GM12878 (cell line): ENCODE data around the gene SMURF1. TPM values are rescaled to one million over a fixed set of nuclear protein-coding genes. Genes with fewer than 3 reads are reported as not detected.

Experiments used
- ATAC-seq: fragments of 200-7000 bp; cut with Tn5 transposase; 3 replicates; pipeline ENCODE4 v1.9.1; 2020; ENCODE audit warnings: mild to moderate bottlenecking, moderate library complexity
- BruUV-seq: library from RNA; stranded (reverse); fragments of 400-500 nt; replicated peaks from 2 replicates; lab custom pipeline; 2021; lab: Mats Ljungman, UMichigan
- CTCF ChIA-PET: fragments of 300-600 bp; sonication (Branson Sonifier 250); formaldehyde crosslinking; extraction: SDS; loops from one replicate; lab custom pipeline; 2021; ENCODE audit warnings: inconsistent platforms; lab: Yijun Ruan, JAX
- POLR2A ChIA-PET: fragments of 350-600 bp; formaldehyde crosslinking; extraction: SDS; loops from one replicate; lab custom pipeline; 2021; ENCODE audit warnings: inconsistent platforms; lab: Charles Lee
- RAD21 ChIA-PET: fragments of 300-600 bp; sonication (Branson Sonifier 250); formaldehyde crosslinking; loops from one replicate; lab custom pipeline; 2023; ENCODE audit warnings: antibody characterized with exemption; ENCODE audit not compliant: unreplicated experiment; lab: Charles Lee
- SMC1A ChIA-PET: fragments of 300-600 bp; sonication (Branson Sonifier 250); formaldehyde crosslinking; loops from one replicate; lab custom pipeline; 2023; ENCODE audit not compliant: unreplicated experiment, uncharacterized antibody; lab: Charles Lee
- DNase-seq: peaks from one replicate; pipeline ENCODE4 v3.0.0-alpha.2; 2011; ENCODE audit warnings: low read depth, low spot score
- FAIRE-seq: peaks from 3 replicates; lab custom pipeline; 2011; peaks lifted over from hg19 to GRCh38; lab: Jason Lieb, UNC
- H2AFZ ChIP-seq: 2 replicates; pipeline ENCODE4 v1.6.0; 2011; ENCODE audit warnings: low read depth, low read length, control low read depth; ENCODE audit not compliant: control insufficient read depth
- H3K27ac ChIP-seq: 2 replicates; pipeline ENCODE4 v1.5.1; 2011; ENCODE audit warnings: control low read depth; ENCODE audit not compliant: control insufficient read depth, insufficient read depth
- H3K27me3 ChIP-seq, 2 experiments: replicated peaks in 1 of 2; 2 replicates each; pipeline versions ENCODE4 v1.6.0 to v1.6.1; 2011; ENCODE audit warnings: low read length in 1 of 2; ENCODE audit not compliant: control insufficient read depth in 2 of 2, insufficient read depth in 2 of 2
- H3K36me3 ChIP-seq, 2 experiments: 2 replicates each; pipeline ENCODE4 v1.5.1; 2011; ENCODE audit warnings: low read length in 1 of 2; ENCODE audit not compliant: control insufficient read depth in 2 of 2, insufficient read depth in 2 of 2
- H3K4me1 ChIP-seq: 2 replicates; pipeline ENCODE4 v1.6.1; 2011; ENCODE audit warnings: mild to moderate bottlenecking, low read length, moderate library complexity, mixed read lengths; ENCODE audit not compliant: control insufficient read depth, insufficient read depth
- H3K4me2 ChIP-seq: 2 replicates; pipeline ENCODE4 v1.6.0; 2011; ENCODE audit warnings: control low read depth; ENCODE audit not compliant: control insufficient read depth, insufficient read depth
- H3K4me3 ChIP-seq: fragments of 200-600 bp; sonication (generic); 2 replicates; pipeline ENCODE4 v1.5.1; 2016
- H3K79me2 ChIP-seq: 2 replicates; pipeline ENCODE4 v1.6.0; 2011; ENCODE audit warnings: low read length; ENCODE audit not compliant: control insufficient read depth, insufficient read depth
- H3K9ac ChIP-seq: 2 replicates; pipeline ENCODE4 v1.8.0; 2011; ENCODE audit warnings: low read length, control low read depth, mixed read lengths; ENCODE audit not compliant: control insufficient read depth, insufficient read depth
- H3K9me3 ChIP-seq: replicated peaks from 3 replicates; pipeline ENCODE4 v1.5.1; 2011; ENCODE audit warnings: mild to moderate bottlenecking, low read length; ENCODE audit not compliant: control insufficient read depth, insufficient read depth
- H4K20me1 ChIP-seq: 2 replicates; pipeline ENCODE4 v1.6.0; 2011; ENCODE audit not compliant: control insufficient read depth, insufficient read depth
- CBX5 ChIP-seq: sonication (generic); IDR thresholded peaks from 2 replicates; pipeline ENCODE4 v1.6.1; 2016; ENCODE audit warnings: low read depth, moderate library complexity, mild to moderate bottlenecking, inconsistent platforms
- CEBPB ChIP-seq, 2 experiments: fragments of 150-350 bp in 1 of 2; IDR thresholded peaks; 2 replicates each; pipeline ENCODE4 v1.6.1; 2012 to 2014; ENCODE audit warnings: low read depth in 2 of 2, low read length in 2 of 2, borderline replicate concordance in 1 of 2, inconsistent platforms in 1 of 2
- CUX1 ChIP-seq: IDR thresholded peaks from 2 replicates; pipeline ENCODE4 v1.6.1; 2012; ENCODE audit warnings: improper control_type of control experiment, low read depth, low read length; ENCODE audit not compliant: insufficient replicate concordance
- IRF4 ChIP-seq: IDR thresholded peaks from 2 replicates; pipeline ENCODE4 v1.6.1; 2011; ENCODE audit warnings: low read depth, low read length
- MXI1 ChIP-seq: fragments of 150-350 bp; IDR thresholded peaks from 2 replicates; pipeline ENCODE4 v1.6.1; 2011; ENCODE audit warnings: low read depth, mild to moderate bottlenecking, inconsistent platforms, low read length, improper control_type of control experiment
- NR2C1 ChIP-seq: fragments of 450-650 bp; IDR thresholded peaks from 2 replicates; pipeline ENCODE4 v1.6.1; 2017; ENCODE audit warnings: antibody characterized with exemption, mild to moderate bottlenecking, moderate library complexity
- PAX5 ChIP-seq: IDR thresholded peaks from 2 replicates; pipeline ENCODE4 v1.6.1; 2011; ENCODE audit warnings: low read depth, low read length, borderline replicate concordance
- RFX5 ChIP-seq: IDR thresholded peaks from 2 replicates; pipeline ENCODE4 v1.6.1; 2011; ENCODE audit warnings: low read depth, low read length, improper control_type of control experiment
- SREBF2 ChIP-seq: IDR thresholded peaks from 2 replicates; pipeline ENCODE4 v1.6.1; 2012; ENCODE audit warnings: mild to moderate bottlenecking, low read length
- SUZ12 ChIP-seq: fragments of 200-600 bp; sonication (generic); IDR thresholded peaks from one replicate; pipeline ENCODE4 v1.6.1; 2018; ENCODE audit warnings: antibody characterized with exemption, mild to moderate bottlenecking; ENCODE audit not compliant: unreplicated experiment
- TCF3 ChIP-seq: IDR thresholded peaks from 2 replicates; pipeline ENCODE4 v1.6.1; 2012; ENCODE audit warnings: low read depth, mild to moderate bottlenecking, low read length, borderline replicate concordance; ENCODE audit not compliant: insufficient read depth
- YBX1 ChIP-seq: fragments of 450-650 bp; IDR thresholded peaks from 2 replicates; pipeline ENCODE4 v1.6.1; 2016; ENCODE audit warnings: antibody characterized with exemption
- ZBTB11 ChIP-seq: fragments of 450-650 bp; formaldehyde crosslinking; IDR thresholded peaks from 2 replicates; pipeline ENCODE4 v1.5.0; 2022; ENCODE audit warnings: mild to moderate bottlenecking, missing genetic modification characterization
- ZNF384 ChIP-seq: IDR thresholded peaks from 2 replicates; pipeline ENCODE4 v1.6.1; 2012; ENCODE audit warnings: low read depth, mild to moderate bottlenecking, low read length, improper control_type of control experiment, borderline replicate concordance
- WGBS: methylation state at CpG from one replicate; pipeline ENCODE4 v1.1.6; 2016; ENCODE audit warnings: low lambda C conversion rate; ENCODE audit not compliant: insufficient replicate concordance, insufficient coverage; ENCODE audit errors: missing lambda C conversion rate; 5-methylcytosine and 5-hydroxymethylcytosine counted together
- in situ Hi-C: fragments of 300-500 bp; cut with MboI; formaldehyde crosslinking; loops from 9 replicates; pipeline ENCODE4 v1.14.3; 2018; ENCODE audit warnings: mixed read lengths
- intact Hi-C: fragments of 100-400 bp; cut with micrococcal nuclease; formaldehyde crosslinking; loops from one replicate; pipeline ENCODE4 v1.14.2; 2022; ENCODE audit not compliant: unreplicated experiment
- polyA plus RNA-seq, 11 experiments: library from polyadenylated mRNA; depleted of rRNA in 4 of 11; unstranded in 6 of 11; stranded (reverse) in 5 of 11; fragments of >200 nt; fragmentation: Nextera tagmentation in 4 of 11; fragmentation: Illumina TruSeq in 1 of 11; extraction: Ambion mirVana in 4 of 11; extraction: Trizol in 1 of 11; gene quantifications; 1 replicate in 1 of 11; 2 replicates in 10 of 11; pipeline versions ENCODE4 v1.2.1 to v1.2.3, GENCODE V29; 2011 to 2016; ENCODE audit warnings: inconsistent platforms in 2 of 11, missing spikeins in 2 of 11, low read depth in 1 of 11
- total RNA-seq, 4 experiments: library from RNA; depleted of rRNA in 3 of 4; stranded (reverse); fragments of >200 nt in 3 of 4; fragmentation: Illumina TruSeq in 1 of 4; extraction: Trizol in 1 of 4; gene quantifications; 2 replicates each; pipeline versions ENCODE4 v1.2.1 to v1.2.3, GENCODE V29; 2013 to 2021
- TF ChIP-seq, protein P1 (sequence below): fragments of 450-650 bp; IDR thresholded peaks from 2 replicates; pipeline ENCODE4 v1.6.1; 2017; ENCODE audit warnings: low read depth, mild to moderate bottlenecking, moderate library complexity

Gene SMURF1
- total and polyA plus RNA-seq, 10 of the 15 experiments (the other 5 are each of a cell fraction or from before 2014, with no cell fraction given): 0.76 to 14.0 (median 7.9) TPM

DNA sequence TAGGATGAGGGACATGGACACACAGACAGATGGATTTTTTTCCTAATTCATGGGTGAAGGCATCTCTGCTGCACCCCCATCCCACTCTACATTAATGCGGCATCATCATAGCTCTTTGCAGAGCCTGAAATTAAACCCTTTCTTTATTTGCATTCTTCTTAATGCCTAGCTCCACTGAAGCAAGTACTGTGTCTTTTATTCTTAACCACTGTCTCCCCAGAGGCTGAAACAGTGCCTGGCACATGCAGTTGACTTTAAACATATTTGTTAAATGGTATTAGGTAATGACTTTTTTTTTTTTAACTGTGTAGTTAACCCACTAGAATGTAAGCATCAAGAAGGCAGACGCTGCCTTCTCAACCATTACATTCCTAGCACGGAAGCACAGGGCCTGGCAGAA, 73.5 kb downstream of the SMURF1 start:
- Histone ChIP-seq H3K4me1 (no peaks in the 10 kb centered on the region), H3K9ac (no peak overlapping the region), H3K36me3 (no peaks in the 10 kb centered on the region), H3K4me3 (no peak overlapping the region), H3K79me2 (no peaks in the 10 kb centered on the region; the same call in none of the 2 replicates), H3K27me3 (no peaks in the 10 kb centered on the region), H3K27ac (no peak overlapping the region), H4K20me1 (no peaks in the 10 kb centered on the region), H3K9me3 (no peaks in the 10 kb centered on the region), H3K4me2 (no peak overlapping the region), H2AFZ (no peak overlapping the region)
- RAD21 ChIA-PET: no interaction called here
- intact Hi-C loops: no loop called here
- SMC1A ChIA-PET: no interaction called here
- in situ Hi-C loops: no loop called here
- no TSS peak for BruUV-seq
- CTCF ChIA-PET: interaction anchor here (1.0 kb wide), 1 partner anchor 8 kb away, joined by 3 read pairs; no protein-coding TSS in a partner anchor
- POLR2A ChIA-PET: no interaction called here
- no peak for FAIRE-seq
- DNase-seq: no peak
- ATAC-seq: no peak
- 59% methylated on average over 3 of the region's 3 CpGs for WGBS
- TF ChIP-seq CBX5: no peak
- no peak for TF ChIP-seq RFX5
- TF ChIP-seq CUX1: no peak
- TF ChIP-seq SREBF2: no peak
- no peak for TF ChIP-seq YBX1
- TF ChIP-seq, protein P1, sequence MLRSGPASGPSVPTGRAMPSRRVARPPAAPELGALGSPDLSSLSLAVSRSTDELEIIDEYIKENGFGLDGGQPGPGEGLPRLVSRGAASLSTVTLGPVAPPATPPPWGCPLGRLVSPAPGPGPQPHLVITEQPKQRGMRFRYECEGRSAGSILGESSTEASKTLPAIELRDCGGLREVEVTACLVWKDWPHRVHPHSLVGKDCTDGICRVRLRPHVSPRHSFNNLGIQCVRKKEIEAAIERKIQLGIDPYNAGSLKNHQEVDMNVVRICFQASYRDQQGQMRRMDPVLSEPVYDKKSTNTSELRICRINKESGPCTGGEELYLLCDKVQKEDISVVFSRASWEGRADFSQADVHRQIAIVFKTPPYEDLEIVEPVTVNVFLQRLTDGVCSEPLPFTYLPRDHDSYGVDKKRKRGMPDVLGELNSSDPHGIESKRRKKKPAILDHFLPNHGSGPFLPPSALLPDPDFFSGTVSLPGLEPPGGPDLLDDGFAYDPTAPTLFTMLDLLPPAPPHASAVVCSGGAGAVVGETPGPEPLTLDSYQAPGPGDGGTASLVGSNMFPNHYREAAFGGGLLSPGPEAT: no peak
- TF ChIP-seq IRF4: no peak
- no peak for TF ChIP-seq ZNF384
- TF ChIP-seq MXI1: no peak
- no peak for TF ChIP-seq ZBTB11
- TF ChIP-seq SUZ12: no peak
- TF ChIP-seq CEBPB (IDR thresholded peaks at IDR 0.05; ENCODE audit: borderline replicate concordance in 1 of 2, low read depth in 2 of 2, low read length in 2 of 2): no peak
- TF ChIP-seq NR2C1: no peak
- no peak for TF ChIP-seq TCF3
- no peak for TF ChIP-seq PAX5
